Head of caudate nucleus (tissue), 42 donors: ENCODE measurements around the gene GFPT2.

Experiments
- DNase-seq, 42 donors: peaks; one replicate each; pipeline versions ENCODE4 v3.0.0 to v3.0.0-alpha.2; 2020 to 2021; ENCODE audit warnings: mixed read lengths in 7 of 42
- intact Hi-C: fragments of 100-400 bp; cut with DNase I; formaldehyde crosslinking; loops from one replicate; pipeline ENCODE4 v1.15.0; 2022

Gene GFPT2

GRCh38 chr5:180251887-180252286 lies 101.2 kb downstream of the GFPT2 start:
- intact Hi-C loops, result no loop called here
- no peak for DNase-seq

GRCh38 chr5:180251141-180251540 lies 102.0 kb downstream of the GFPT2 start:
- no peak for DNase-seq
- intact Hi-C loops, result no loop called here
